ENCODE data around the gene LRRC3C.
A peak's percentile ranks its signal among the peaks of the same experiment; 100 is the strongest.

Gene LRRC3C

GRCh38 chr17:39979016-39979670 lies 51.6 kb downstream of the LRRC3C start:
- DNase-seq (ENCODE audit: low read depth) = no peak
- no peak for TF ChIP-seq CTCF (IDR thresholded peaks at IDR 0.05; ENCODE audit: control insufficient read depth, extremely low read depth, insufficient read depth)
- H3K4me3 ChIP-seq (ENCODE audit: low read depth, low read length) = no peak overlapping the region

GRCh38 chr17:39979893-39980350 lies 52.4 kb downstream of the LRRC3C start:
- TF ChIP-seq CTCF (IDR thresholded peaks at IDR 0.05; ENCODE audit: control insufficient read depth, extremely low read depth, insufficient read depth) = no peak
- no peak for DNase-seq (ENCODE audit: low read depth)
- peak overlapping the region; percentile 92 for H3K4me3 ChIP-seq (ENCODE audit: low read depth, low read length)

DNA sequence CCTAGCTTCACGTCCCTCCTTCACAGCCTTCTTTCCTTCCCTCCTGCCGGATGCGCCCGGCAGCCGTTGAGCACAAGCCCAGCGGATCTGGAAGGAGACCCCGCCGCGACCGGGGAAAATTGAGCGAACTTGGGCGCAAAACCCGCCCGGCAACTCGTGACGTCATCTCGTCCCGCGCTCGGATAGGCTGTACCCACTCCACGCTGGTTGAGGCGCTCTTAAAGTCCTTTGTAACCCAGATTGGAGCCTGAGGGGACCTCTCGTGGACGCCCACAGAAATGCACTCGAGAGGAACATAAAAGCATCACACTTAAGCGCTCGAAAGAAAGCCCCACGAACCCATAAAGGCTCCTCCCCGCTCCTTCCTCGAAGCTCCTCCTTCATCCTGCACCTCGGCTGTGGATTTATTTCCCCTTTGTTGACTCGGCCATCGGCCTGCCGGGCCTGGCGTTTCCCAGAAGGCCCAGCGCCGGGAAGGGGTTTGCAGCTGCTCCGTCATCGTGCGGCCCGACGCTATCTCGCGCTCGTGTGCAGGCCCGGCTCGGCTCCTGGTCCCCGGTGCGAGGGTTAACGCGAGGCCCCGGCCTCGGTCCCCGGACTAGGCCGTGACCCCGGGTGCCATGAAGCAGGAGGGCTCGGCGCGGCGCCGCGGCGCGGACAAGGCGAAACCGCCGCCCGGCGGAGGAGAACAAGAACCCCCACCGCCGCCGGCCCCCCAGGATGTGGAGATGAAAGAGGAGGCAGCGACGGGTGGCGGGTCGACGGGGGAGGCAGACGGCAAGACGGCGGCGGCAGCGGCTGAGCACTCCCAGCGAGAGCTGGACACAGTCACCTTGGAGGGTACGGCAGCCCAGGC lies 53.0 kb downstream of the LRRC3C start, which contains the start of gene PSMD3:
Gene PSMD3 (plus strand): TSS at position 457 of the 856 bp plus-strand sequence. CDS start 164 bp downstream, at position 621.
- peak; percentile 99 for DNase-seq (ENCODE audit: low read depth)
- TF ChIP-seq CTCF (IDR thresholded peaks at IDR 0.05; ENCODE audit: control insufficient read depth, extremely low read depth, insufficient read depth) = peak; percentile 77

DNA sequence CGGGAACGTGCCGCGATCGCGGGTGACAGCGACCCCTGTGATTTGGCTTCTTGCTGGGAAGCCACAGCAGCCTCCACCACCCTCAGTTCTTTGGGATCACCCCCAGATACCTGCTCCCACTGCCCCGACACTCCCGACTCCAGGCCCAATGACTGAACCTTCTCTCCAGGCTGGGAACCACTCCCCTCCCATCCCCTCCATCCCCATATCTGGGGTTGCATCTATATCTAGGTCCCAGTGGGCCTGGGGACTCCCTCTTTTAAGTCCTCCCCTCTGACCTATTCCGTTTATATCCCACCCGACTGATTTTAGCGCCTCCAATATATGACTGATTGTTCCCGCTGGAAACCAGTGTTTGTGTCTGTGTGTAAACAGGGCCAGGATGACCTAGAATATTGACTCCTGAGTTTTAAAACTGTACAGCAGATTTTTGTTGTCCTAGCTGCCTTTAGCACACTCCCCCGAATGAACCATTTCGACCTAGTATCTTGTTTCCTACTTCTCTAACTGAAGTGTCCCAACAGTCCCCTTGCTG lies 53.7 kb downstream of the LRRC3C start:
- H3K4me3 ChIP-seq (ENCODE audit: low read depth, low read length) = peak overlapping the region; percentile 92
- no peak for DNase-seq (ENCODE audit: low read depth)
- TF ChIP-seq CTCF (IDR thresholded peaks at IDR 0.05; ENCODE audit: control insufficient read depth, extremely low read depth, insufficient read depth) = no peak

More for the DNA sequence above, 53.0 kb downstream of the LRRC3C start, which contains the start of gene PSMD3:
- peak within 1 kb of the TSS; percentile 92 for H3K4me3 ChIP-seq (ENCODE audit: low read depth, low read length)

- peak overlapping the region; percentile 92 for H3K4me3 ChIP-seq (ENCODE audit: low read depth, low read length)
Observed at GRCh38 chr17:39981766-39982375, 54.3 kb downstream of the LRRC3C start.

More at GRCh38 chr17:39981766-39982375, 54.3 kb downstream of the LRRC3C start:
- TF ChIP-seq CTCF (IDR thresholded peaks at IDR 0.05; ENCODE audit: control insufficient read depth, extremely low read depth, insufficient read depth) = no peak
- no peak for DNase-seq (ENCODE audit: low read depth)
